ENCODE results near the gene PCLAF. TPM values are rescaled to one million over a fixed set of nuclear protein-coding genes. Genes with fewer than 3 reads are reported as not detected.

PCLAF gene
- total RNA-seq, 1 experiment from 2014 or later = 138 TPM

GRCh38 chr15:64426845-64427465, 45.7 kb upstream of the PCLAF start:
- Histone ChIP-seq H3K4me3 (ENCODE audit: low read depth, low read length, poor library complexity, severe bottlenecking) (no peak overlapping the region), H3K4me1 (ENCODE audit: insufficient read depth, low read length, poor library complexity, severe bottlenecking) (peaks cover 20% of the 10 kb centered on the region), H3K27ac (ENCODE audit: low read depth, low read length, poor library complexity, severe bottlenecking) (no peak overlapping the region), H3K27me3 (replicated peaks; ENCODE audit: insufficient read depth, low read depth, low read length, poor library complexity) (no peaks in the 10 kb centered on the region), H3K9me3 (ENCODE audit: low read depth, low read length, poor library complexity, severe bottlenecking) (no peaks in the 10 kb centered on the region), H3K36me3 (ENCODE audit: insufficient read depth, low read length, poor library complexity, severe bottlenecking) (peaks cover 18% of the 10 kb centered on the region)
- TF ChIP-seq, protein P1, sequence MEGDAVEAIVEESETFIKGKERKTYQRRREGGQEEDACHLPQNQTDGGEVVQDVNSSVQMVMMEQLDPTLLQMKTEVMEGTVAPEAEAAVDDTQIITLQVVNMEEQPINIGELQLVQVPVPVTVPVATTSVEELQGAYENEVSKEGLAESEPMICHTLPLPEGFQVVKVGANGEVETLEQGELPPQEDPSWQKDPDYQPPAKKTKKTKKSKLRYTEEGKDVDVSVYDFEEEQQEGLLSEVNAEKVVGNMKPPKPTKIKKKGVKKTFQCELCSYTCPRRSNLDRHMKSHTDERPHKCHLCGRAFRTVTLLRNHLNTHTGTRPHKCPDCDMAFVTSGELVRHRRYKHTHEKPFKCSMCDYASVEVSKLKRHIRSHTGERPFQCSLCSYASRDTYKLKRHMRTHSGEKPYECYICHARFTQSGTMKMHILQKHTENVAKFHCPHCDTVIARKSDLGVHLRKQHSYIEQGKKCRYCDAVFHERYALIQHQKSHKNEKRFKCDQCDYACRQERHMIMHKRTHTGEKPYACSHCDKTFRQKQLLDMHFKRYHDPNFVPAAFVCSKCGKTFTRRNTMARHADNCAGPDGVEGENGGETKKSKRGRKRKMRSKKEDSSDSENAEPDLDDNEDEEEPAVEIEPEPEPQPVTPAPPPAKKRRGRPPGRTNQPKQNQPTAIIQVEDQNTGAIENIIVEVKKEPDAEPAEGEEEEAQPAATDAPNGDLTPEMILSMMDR (conservative IDR thresholded peaks at IDR 0.05; ENCODE audit: low read depth, low read length) = peak; percentile 55
- TF ChIP-seq EZH2 (IDR thresholded peaks at IDR 0.05; ENCODE audit: borderline replicate concordance, low read depth, low read length, poor library complexity, severe bottlenecking) = no peak
- DNase-seq (ENCODE audit: low spot score) = peak; percentile 67
- ChIA-PET POLR2A (ENCODE audit: low non-redundant PET) (no interaction called here), CTCF (interaction anchor here (0.6 kb wide), 2 partner anchors 226 to 256 kb away, joined by 3 read pairs; no protein-coding TSS in a partner anchor)
- no TSS peak for BruUV-seq (replicated peaks)
- intact Hi-C loops (cut with micrococcal nuclease; ENCODE audit: unreplicated experiment) = loop anchor here (1.0 to 10.0 kb wide), 3 partner anchors 228 to 302 kb away; no protein-coding TSS in a partner anchor

DNA sequence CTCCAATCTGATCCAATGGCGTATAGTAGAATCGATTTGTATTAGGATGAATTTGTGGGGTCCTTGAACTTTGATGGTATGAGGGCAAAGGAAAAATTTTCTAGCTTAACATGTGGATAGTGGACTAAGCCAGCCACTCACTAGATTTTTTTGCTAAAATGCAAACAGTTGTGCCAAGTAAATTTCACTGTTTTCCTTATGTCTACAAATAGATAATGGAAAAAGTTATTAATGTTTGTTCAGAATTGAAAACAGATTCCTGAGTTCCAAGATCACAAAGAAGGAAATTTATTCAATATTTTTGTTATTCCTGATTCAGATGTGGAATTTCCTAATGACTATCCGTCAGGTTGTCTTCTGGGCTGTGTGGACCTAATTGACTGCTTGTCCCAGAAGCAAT, 44.0 kb upstream of the PCLAF start:
- H3K4me1 ChIP-seq (ENCODE audit: insufficient read depth, low read length, poor library complexity, severe bottlenecking) = peaks cover 12% of the 10 kb centered on the region
- ChIA-PET CTCF (no interaction called here), POLR2A (ENCODE audit: low non-redundant PET) (no interaction called here)
- H3K4me3 ChIP-seq (ENCODE audit: low read depth, low read length, poor library complexity, severe bottlenecking) = no peak overlapping the region
- DNase-seq (ENCODE audit: low spot score) = no peak
- no peak overlapping the region for H3K27ac ChIP-seq (ENCODE audit: low read depth, low read length, poor library complexity, severe bottlenecking)
- H3K9me3 ChIP-seq (ENCODE audit: low read depth, low read length, poor library complexity, severe bottlenecking) = no peaks in the 10 kb centered on the region
- BruUV-seq (replicated peaks) = no TSS peak
- TF ChIP-seq, protein P1 (conservative IDR thresholded peaks at IDR 0.05; ENCODE audit: low read depth, low read length) = no peak
- no peak for TF ChIP-seq EZH2 (IDR thresholded peaks at IDR 0.05; ENCODE audit: borderline replicate concordance, low read depth, low read length, poor library complexity, severe bottlenecking)
- intact Hi-C loops (cut with micrococcal nuclease; ENCODE audit: unreplicated experiment) = loop anchor here (10.0 kb wide), 1 partner anchor 230 kb away; no protein-coding TSS in a partner anchor
- no peaks in the 10 kb centered on the region for H3K27me3 ChIP-seq (replicated peaks; ENCODE audit: insufficient read depth, low read depth, low read length, poor library complexity)
- peaks cover 20% of the 10 kb centered on the region for H3K36me3 ChIP-seq (ENCODE audit: insufficient read depth, low read length, poor library complexity, severe bottlenecking)

- no peaks in the 10 kb centered on the region for H3K27me3 ChIP-seq (replicated peaks; ENCODE audit: insufficient read depth, low read depth, low read length, poor library complexity)
- no peaks in the 10 kb centered on the region for H3K9me3 ChIP-seq (ENCODE audit: low read depth, low read length, poor library complexity, severe bottlenecking)
- no peak overlapping the region for H3K27ac ChIP-seq (ENCODE audit: low read depth, low read length, poor library complexity, severe bottlenecking)
- H3K4me3 ChIP-seq (ENCODE audit: low read depth, low read length, poor library complexity, severe bottlenecking) = no peak overlapping the region
- no peaks in the 10 kb centered on the region for H3K4me1 ChIP-seq (ENCODE audit: insufficient read depth, low read length, poor library complexity, severe bottlenecking)
- BruUV-seq (replicated peaks) = no TSS peak
- TF ChIP-seq, protein P1 (conservative IDR thresholded peaks at IDR 0.05; ENCODE audit: low read depth, low read length) = no peak
- intact Hi-C loops (cut with micrococcal nuclease; ENCODE audit: unreplicated experiment) = loop anchor here (10.0 kb wide), 1 partner anchor 231 kb away; no protein-coding TSS in a partner anchor
- H3K36me3 ChIP-seq (ENCODE audit: insufficient read depth, low read length, poor library complexity, severe bottlenecking) = peaks cover 20% of the 10 kb centered on the region
- POLR2A ChIA-PET (ENCODE audit: low non-redundant PET) = no interaction called here
- CTCF ChIA-PET = no interaction called here
- no peak for DNase-seq (ENCODE audit: low spot score)
Observed at GRCh38 chr15:64423970-64424369, 42.7 kb upstream of the PCLAF start.
